Right lobe of liver (tissue), 6 donors: ENCODE results near the gene GSTCD. TPM values are rescaled to one million over a fixed set of nuclear protein-coding genes. Genes with fewer than 3 reads are reported as not detected.

ENCODE experiments used
- ATAC-seq, 4 donors: fragments of 200-7000 bp; cut with Tn5 transposase; one replicate each; pipeline ENCODE4 v1.9.1; 2020; ENCODE audit warnings: mild to moderate bottlenecking in 4 of 4, moderate library complexity in 4 of 4
- DNase-seq, 3 donors: peaks; one replicate each; pipeline ENCODE4 v3.0.0-alpha.2; 2020
- H3K27ac ChIP-seq, 3 donors: fragments of 200-600 bp; one replicate each; pipeline ENCODE4 v1.8.0; 2022
- H3K27me3 ChIP-seq, 2 donors: fragments of 200-600 bp; one replicate each; pipeline ENCODE4 v1.8.0; 2022
- H3K36me3 ChIP-seq, 4 donors: fragments of 200-600 bp; sonication (generic) in 1 of 4; one replicate each; pipeline versions ENCODE4 v1.5.1 to v1.8.0; 2017 to 2022; ENCODE audit warnings: control low read depth in 1 of 4
- H3K4me1 ChIP-seq, 4 donors: fragments of 200-600 bp; sonication (generic) in 1 of 4; one replicate each; pipeline versions ENCODE4 v1.5.1 to v1.8.0; 2017 to 2022; ENCODE audit warnings: control low read depth in 1 of 4
- H3K4me3 ChIP-seq, 3 donors: fragments of 200-600 bp; one replicate each; pipeline ENCODE4 v1.8.0; 2022
- H3K9me3 ChIP-seq, 4 donors: fragments of 200-600 bp; sonication (generic) in 1 of 4; one replicate each; pipeline versions ENCODE4 v1.5.1 to v1.8.0; 2017 to 2022; ENCODE audit warnings: control low read depth in 1 of 4
- POLR2A ChIP-seq: fragments of 450-650 bp; IDR thresholded peaks from one replicate; pipeline ENCODE4 v1.6.1; 2017; ENCODE audit warnings: antibody characterized with exemption, mild to moderate bottlenecking
- WGBS: methylation state at CpG from one replicate; pipeline ENCODE4 v1.1.6; 2018; ENCODE audit warnings: low coverage, low lambda C conversion rate; ENCODE audit not compliant: insufficient coverage; ENCODE audit errors: missing lambda C conversion rate; 5-methylcytosine and 5-hydroxymethylcytosine counted together
- intact Hi-C, 2 donors: fragments of 100-400 bp; cut with DNase I; formaldehyde crosslinking; loops; one replicate each; pipeline versions ENCODE4 v1.11.2 to v1.14.1; 2022
- total RNA-seq, 6 experiments: library from RNA; depleted of rRNA in 2 of 6; stranded (reverse); fragments of >200 nt in 2 of 6; fragmentation: NEBNext Ultra II Directional in 3 of 6; extraction: Animal tissue kit (Norgen Biotek cat#: 25700) in 3 of 6; gene quantifications; one replicate each; pipeline versions ENCODE4 v1.1.0 to v1.2.4, GENCODE V29; 2016 to 2023
- TF ChIP-seq, protein P1 (sequence below), 4 donors: fragments of 200-600 bp in 3 of 4; fragments of 450-650 bp in 1 of 4; IDR thresholded peaks; one replicate each; pipeline versions ENCODE4 v1.5.1 to v1.8.0; 2016 to 2022; ENCODE audit warnings: antibody characterized with exemption in 4 of 4, mild to moderate bottlenecking in 2 of 4
- donor health status: DM: no; HTN: yes; CAD: no.
- donor health status: DM: no; HTN: no; CAD: no.
- donor health status: DM: no; HTN: no; CAD: no.
- donor health status: DM: no; HTN: yes; CAD: no.
- donor health status: DM: no; HTN: yes; CAD: no.

The GSTCD gene
- total RNA-seq, 6 experiments from 2014 or later: 2.6 to 11.0 (median 3.6) TPM

DNA sequence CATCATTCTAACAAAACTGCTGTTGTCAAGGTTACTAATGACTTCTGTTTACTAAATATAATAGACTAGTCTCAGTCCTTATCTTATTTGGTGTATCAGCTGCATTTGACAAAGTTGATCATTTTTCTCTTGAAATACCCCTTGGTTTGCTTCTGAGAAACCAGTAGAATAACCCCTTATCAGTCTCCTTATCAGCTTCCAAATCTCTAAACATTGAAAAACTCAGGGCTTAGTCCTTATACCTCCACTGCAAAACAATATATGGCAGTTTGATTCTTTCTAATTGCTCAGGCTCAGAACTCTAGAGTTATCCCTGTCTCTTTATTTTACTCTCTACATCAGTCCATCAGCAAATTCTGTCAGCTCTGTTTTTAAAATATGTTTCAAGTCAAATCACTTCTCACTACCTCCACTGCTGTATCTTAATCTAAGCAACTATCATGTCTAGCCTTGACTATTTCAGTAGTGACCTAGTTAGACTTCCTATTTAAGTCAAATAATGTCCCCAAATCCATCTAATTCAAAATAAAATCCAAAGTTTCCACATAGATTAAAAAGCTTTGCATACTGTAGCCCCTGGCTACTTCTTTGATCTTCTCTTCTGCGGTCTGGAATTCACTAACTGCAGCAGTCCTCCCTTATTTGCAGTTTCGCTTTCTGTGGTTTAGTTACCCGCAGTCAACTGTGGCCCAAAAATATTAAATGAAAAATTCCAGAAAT lies 99.6 kb downstream of the GSTCD start:
- ATAC-seq (no peak), DNase-seq (no peak)
- no peak overlapping the region for H3K27ac ChIP-seq
- no peaks in the 10 kb centered on the region for H3K27me3 ChIP-seq
- WGBS: 72% methylated on average over 3 of the region's 3 CpGs
- no peak overlapping the region for H3K4me3 ChIP-seq
- intact Hi-C loops: no loop called here
- no peaks in the 10 kb centered on the region for H3K36me3 ChIP-seq
- H3K4me1 ChIP-seq: no peaks in the 10 kb centered on the region
- TF ChIP-seq, protein P1, sequence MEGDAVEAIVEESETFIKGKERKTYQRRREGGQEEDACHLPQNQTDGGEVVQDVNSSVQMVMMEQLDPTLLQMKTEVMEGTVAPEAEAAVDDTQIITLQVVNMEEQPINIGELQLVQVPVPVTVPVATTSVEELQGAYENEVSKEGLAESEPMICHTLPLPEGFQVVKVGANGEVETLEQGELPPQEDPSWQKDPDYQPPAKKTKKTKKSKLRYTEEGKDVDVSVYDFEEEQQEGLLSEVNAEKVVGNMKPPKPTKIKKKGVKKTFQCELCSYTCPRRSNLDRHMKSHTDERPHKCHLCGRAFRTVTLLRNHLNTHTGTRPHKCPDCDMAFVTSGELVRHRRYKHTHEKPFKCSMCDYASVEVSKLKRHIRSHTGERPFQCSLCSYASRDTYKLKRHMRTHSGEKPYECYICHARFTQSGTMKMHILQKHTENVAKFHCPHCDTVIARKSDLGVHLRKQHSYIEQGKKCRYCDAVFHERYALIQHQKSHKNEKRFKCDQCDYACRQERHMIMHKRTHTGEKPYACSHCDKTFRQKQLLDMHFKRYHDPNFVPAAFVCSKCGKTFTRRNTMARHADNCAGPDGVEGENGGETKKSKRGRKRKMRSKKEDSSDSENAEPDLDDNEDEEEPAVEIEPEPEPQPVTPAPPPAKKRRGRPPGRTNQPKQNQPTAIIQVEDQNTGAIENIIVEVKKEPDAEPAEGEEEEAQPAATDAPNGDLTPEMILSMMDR (IDR thresholded peaks at IDR 0.05): no peak
- no peak for TF ChIP-seq POLR2A
- no peaks in the 10 kb centered on the region for H3K9me3 ChIP-seq

DNA sequence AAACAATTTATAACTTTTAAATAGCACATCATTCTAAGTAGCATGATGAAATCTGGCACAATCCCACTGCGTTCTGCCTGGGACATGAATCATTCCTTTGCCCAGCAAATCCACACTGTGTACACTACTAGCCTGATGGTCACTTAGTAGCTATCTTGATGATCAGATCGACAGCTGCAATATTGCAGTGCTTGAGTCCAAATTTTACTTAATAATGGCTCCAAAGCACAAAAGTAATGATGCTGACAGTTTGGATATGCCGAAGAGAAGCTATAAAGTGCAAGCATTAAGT lies 100.1 kb downstream of the GSTCD start:
- no peak overlapping the region for H3K27ac ChIP-seq
- 77% methylated on average over 3 of the region's 3 CpGs for WGBS
- H3K27me3 ChIP-seq: no peaks in the 10 kb centered on the region
- TF ChIP-seq, protein P1 (IDR thresholded peaks at IDR 0.05): no peak
- TF ChIP-seq POLR2A: no peak
- ATAC-seq (no peak), DNase-seq (no peak)
- no peaks in the 10 kb centered on the region for H3K9me3 ChIP-seq
- H3K4me1 ChIP-seq: no peaks in the 10 kb centered on the region
- no peaks in the 10 kb centered on the region for H3K36me3 ChIP-seq
- intact Hi-C loops: no loop called here
- no peak overlapping the region for H3K4me3 ChIP-seq

DNA sequence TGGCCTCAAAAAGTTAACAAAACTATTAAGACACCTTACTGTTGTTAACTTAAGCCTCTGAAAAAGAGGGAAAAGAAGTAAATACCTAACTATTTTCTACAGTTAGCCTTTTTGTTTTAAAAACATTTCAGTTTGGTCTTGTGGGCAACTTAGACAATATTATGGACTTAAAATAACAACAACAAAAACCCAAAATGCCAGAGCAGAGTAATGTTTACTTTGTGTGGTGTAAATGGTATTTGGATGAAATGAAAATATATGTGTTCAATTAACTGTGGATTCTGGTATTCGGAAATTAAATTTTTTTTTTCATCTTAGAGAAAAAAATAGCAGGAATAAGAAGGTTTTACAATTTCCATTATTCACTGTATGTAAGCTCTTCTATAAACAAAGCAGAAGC lies 107.1 kb downstream of the GSTCD start:
- H3K27me3 ChIP-seq: no peaks in the 10 kb centered on the region
- WGBS: 100% methylated on average over 1 of the region's 1 CpG
- no peak overlapping the region for H3K27ac ChIP-seq
- H3K4me1 ChIP-seq: no peaks in the 10 kb centered on the region
- ATAC-seq: no peak
- H3K4me3 ChIP-seq: no peak overlapping the region
- intact Hi-C loops: no loop called here
- H3K9me3 ChIP-seq: no peaks in the 10 kb centered on the region
- TF ChIP-seq POLR2A: no peak
- TF ChIP-seq, protein P1 (IDR thresholded peaks at IDR 0.05): no peak
- H3K36me3 ChIP-seq: no peaks in the 10 kb centered on the region
- DNase-seq: no peak

DNA sequence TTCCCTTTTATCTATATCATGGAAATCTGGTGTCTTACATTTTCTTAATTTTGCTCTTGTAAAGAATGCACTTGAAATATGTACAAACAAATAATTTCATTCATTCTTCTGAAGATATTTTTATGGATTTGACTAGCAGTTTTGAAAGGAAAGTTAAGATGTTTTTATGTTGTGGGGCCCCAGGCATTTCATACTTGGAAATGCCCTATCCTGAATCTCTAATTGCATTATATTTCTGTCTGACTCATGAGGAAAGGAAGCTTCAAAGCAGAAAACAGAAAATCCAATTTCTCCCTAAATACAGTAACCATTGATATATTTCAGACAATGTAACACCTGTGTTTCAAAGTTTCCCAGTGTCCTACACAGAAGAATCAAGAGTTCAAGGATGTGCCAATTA lies 113.5 kb downstream of the GSTCD start:
- H3K4me3 ChIP-seq: no peak overlapping the region
- intact Hi-C loops: no loop called here
- no peaks in the 10 kb centered on the region for H3K9me3 ChIP-seq
- DNase-seq (no peak), ATAC-seq (no peak)
- no peaks in the 10 kb centered on the region for H3K36me3 ChIP-seq
- H3K4me1 ChIP-seq: no peaks in the 10 kb centered on the region
- TF ChIP-seq, protein P1 (IDR thresholded peaks at IDR 0.05): no peak
- no peak for TF ChIP-seq POLR2A
- H3K27me3 ChIP-seq: no peaks in the 10 kb centered on the region
- no peak overlapping the region for H3K27ac ChIP-seq

DNA sequence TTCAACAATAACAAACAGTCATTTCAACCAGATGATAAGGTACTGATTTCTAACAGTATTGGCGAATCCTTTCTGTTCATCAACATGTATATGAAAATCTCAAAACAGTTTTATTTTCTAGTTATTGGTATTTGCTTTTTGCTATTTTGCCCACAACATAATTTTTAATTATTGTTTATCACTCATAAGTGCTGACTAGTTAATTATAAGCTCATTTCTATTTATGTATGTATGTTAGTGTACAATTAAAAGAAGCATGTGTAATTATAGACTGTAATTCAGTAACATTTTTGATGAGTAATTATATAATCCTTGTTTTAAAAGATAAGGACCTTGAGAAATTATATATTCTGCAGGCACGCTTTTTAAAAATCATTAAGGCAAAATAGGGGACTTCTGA lies 119.5 kb downstream of the GSTCD start:
- intact Hi-C loops: no loop called here
- Histone ChIP-seq H3K27me3 (no peaks in the 10 kb centered on the region), H3K27ac (no peak overlapping the region), H3K36me3 (no peaks in the 10 kb centered on the region), H3K9me3 (no peaks in the 10 kb centered on the region), H3K4me1 (no peaks in the 10 kb centered on the region), H3K4me3 (no peak overlapping the region)
- ATAC-seq (no peak), DNase-seq (no peak)
- TF ChIP-seq POLR2A: no peak
- TF ChIP-seq, protein P1 (IDR thresholded peaks at IDR 0.05): no peak
- 100% methylated on average over 2 of the region's 2 CpGs for WGBS
